Measurements from ENCODE around the gene SPRR3. TPM values are rescaled to one million over a fixed set of nuclear protein-coding genes. Genes with fewer than 3 reads are reported as not detected.

Gene SPRR3
- total and polyA plus RNA-seq, 2 experiments from 2014 or later: not detected

- TF ChIP-seq ZNF462 (CRISPR knock-in tag; IDR thresholded peaks at IDR 0.05) (no peak), EZH2phosphoT487 (IDR thresholded peaks at IDR 0.05; ENCODE audit: unreplicated experiment) (no peak), ZNF331 (CRISPR knock-in tag; IDR thresholded peaks at IDR 0.05; ENCODE audit: low read depth) (no peak), ETS1 (IDR thresholded peaks at IDR 0.05) (no peak), STAT1 (IDR thresholded peaks at IDR 0.05; ENCODE audit: unreplicated experiment) (no peak), CTCF (conservative IDR thresholded peaks at IDR 0.05; ENCODE audit: low read depth in 2 of 2) (no peak)
Measured at GRCh38 chr1:152998476-152998875, 3.1 kb upstream of the SPRR3 start (continued).

- Histone ChIP-seq H3K9me2 (ENCODE audit: insufficient read depth) (no peaks in the 10 kb centered on the region), H3K4me1 (ENCODE audit: insufficient read depth) (no peaks in the 10 kb centered on the region; the same call in 1 of the 2 replicates), H3K79me2 (replicated peaks; ENCODE audit: insufficient read depth) (no peaks in the 10 kb centered on the region), H3K4me2 (no peak overlapping the region), H3K36me3 (ENCODE audit: insufficient read depth) (no peaks in the 10 kb centered on the region), H2AFZ (no peak overlapping the region; the same call in 1 of the 2 replicates), H3K27ac (ENCODE audit: low read depth) (no peak overlapping the region), H3F3A (replicated peaks; ENCODE audit: low read depth) (no peaks in the 10 kb centered on the region), H3K27me3 (ENCODE audit: insufficient read depth) (no peaks in the 10 kb centered on the region), H3K4me3 (no peak overlapping the region), H4K20me1 (replicated peaks; ENCODE audit: insufficient read depth) (no peaks in the 10 kb centered on the region)
- no peak overlapping the region for H3K4me3 Mint-ChIP-seq
- peaks cover 4% of the 10 kb centered on the region; the same call in 2 of the 3 replicates for H3K9me3 Mint-ChIP-seq
- ATAC-seq: no peak
- no peaks in the 10 kb centered on the region; the same call in 2 of the 3 replicates for H3K36me3 Mint-ChIP-seq (ENCODE audit: low read depth)
- peaks cover 2% of the 10 kb centered on the region for H3K27me3 Mint-ChIP-seq (ENCODE audit: insufficient read depth, low read depth, poor library complexity)
- no peak overlapping the region for H3K27ac Mint-ChIP-seq
- H3K4me1 Mint-ChIP-seq: peaks cover 11% of the 10 kb centered on the region; the same call in 2 of the 3 replicates
- DNase-seq (ENCODE audit: low spot score): no peak
- TF ChIP-seq EZH2 (IDR thresholded peaks at IDR 0.05; ENCODE audit: low read depth, unreplicated experiment): no peak
- no peak for TF ChIP-seq ZNF114 (CRISPR knock-in tag; IDR thresholded peaks at IDR 0.05)
- no peak for TF ChIP-seq ETS1 (IDR thresholded peaks at IDR 0.05)
- TF ChIP-seq POLR2AphosphoS5 (IDR thresholded peaks at IDR 0.05; ENCODE audit: low read depth): no peak
- TF ChIP-seq CREB1 (CRISPR knock-in tag; IDR thresholded peaks at IDR 0.05; ENCODE audit: low read depth): no peak
- TF ChIP-seq JUNB (IDR thresholded peaks at IDR 0.05; ENCODE audit: unreplicated experiment): no peak
Measured at GRCh38 chr1:152999818-153000217, 1.7 kb upstream of the SPRR3 start.
